ENCODE results near the gene MTFR1L. TPM values are rescaled to one million over a fixed set of nuclear protein-coding genes. Genes with fewer than 3 reads are reported as not detected.

Gene MTFR1L
- total RNA-seq, 8 experiments from 2014 or later: 58.3 to 92.1 (median 66.7) TPM

DNA sequence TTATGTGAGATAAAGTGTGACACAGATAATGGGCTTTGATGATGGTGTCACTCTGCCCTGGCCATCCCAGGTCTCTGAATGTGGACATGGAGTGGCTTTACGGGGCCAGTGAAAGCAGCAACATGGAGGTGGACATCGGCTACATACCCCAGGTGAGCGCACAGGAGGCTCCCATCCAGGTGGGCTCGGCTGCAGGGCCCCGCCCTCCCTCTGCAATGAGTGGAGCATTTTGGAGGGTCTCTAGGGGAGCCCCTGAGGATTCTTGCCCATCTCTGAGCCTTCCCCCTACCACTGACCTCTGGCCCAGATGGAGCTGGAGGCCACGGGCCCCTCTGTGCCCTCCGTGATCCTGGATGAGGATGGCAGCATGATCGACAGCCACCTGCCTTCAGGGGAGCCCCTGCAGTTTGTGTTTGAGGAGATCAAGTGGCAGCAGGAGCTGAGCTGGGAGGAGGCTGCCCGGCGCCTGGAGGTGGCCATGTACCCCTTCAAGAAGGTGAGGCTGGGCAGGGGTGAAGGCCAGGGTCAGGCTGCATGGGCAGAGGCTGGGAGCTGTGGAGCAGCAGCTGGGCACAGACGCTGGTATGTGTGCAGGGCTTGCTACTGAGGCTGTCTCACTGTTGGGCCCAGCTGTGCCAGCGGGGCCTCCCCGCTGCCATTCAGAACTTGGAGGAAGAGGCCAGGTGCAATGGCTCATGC, 8.2 kb upstream of the MTFR1L start:
- WGBS, 10 experiments: 60 to 100% (median 84%) methylated on average over 1 to 11 of the region's 13 CpGs; no CpG with 5 or more reads in 1 of the 10 experiments
- in situ Hi-C loops (cut with MboI; ENCODE audit: low pct_unique_long_range_greater_than_20kb in 2 of 9, low sequenced_read_pairs in 9 of 9, unreplicated experiment in 9 of 9): loop anchor here in 4 of 9 experiments (25.0 kb wide), 2 partner anchors 199 to 574 kb away; partner anchors contain the start of genes MAN1C1 (in 2 of the 4), RSRP1 (in 2 of the 4) and SYF2 (in 2 of the 4)

DNA sequence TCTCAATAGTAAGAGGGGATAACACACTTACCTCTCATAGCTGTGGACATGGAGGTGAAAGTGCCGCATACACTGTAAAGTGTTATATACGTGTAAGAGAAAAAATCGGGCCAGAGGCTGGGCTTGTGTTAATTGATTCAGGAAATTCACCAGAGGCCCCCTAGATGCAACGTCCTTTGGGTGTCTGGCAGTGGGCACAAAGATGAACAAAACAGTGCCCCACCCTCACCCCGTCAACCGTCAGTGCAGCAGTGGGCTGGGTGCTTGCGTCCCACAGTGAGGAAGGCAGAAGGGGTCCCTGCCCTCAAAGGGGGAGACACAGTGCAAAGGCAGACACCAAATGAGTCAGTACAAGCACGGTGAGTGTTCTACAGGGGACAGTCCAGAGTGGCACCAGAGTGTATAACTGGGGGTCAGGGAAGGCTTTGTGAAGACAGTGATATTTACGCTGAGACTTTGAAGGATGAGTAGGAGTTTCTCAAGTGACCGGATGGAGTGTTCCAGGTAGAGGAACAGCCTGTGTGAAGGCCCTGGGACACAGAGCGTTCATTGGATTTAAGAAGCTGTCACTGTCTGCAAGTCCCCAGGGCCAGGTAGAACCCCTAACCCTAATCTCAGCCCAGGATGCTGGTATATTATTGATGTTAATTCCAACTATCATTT, 6.6 kb upstream of the MTFR1L start:
- in situ Hi-C loops (cut with MboI; ENCODE audit: low pct_unique_long_range_greater_than_20kb in 2 of 9, low sequenced_read_pairs in 9 of 9, unreplicated experiment in 9 of 9): loop anchor here in 4 of 9 experiments (25.0 kb wide), 2 partner anchors 201 to 576 kb away; partner anchors contain the start of genes MAN1C1 (in 2 of the 4), RSRP1 (in 2 of the 4) and SYF2 (in 2 of the 4)
- Histone ChIP-seq H3K4me1 (replicated peaks in 1 of 2) (peaks cover 0 to 6% of the 10 kb centered on the region in 2 donors), H3K27ac (no peak overlapping the region), H3K4me3 (no peak overlapping the region)
- no peak for ATAC-seq (replicated peaks in 6 of 8)
- WGBS, 10 experiments: 60 to 88% (median 80%) methylated on average over 1 to 11 of the region's 11 CpGs; no CpG with 5 or more reads in 1 of the 10 experiments

More for the DNA sequence above, 8.2 kb upstream of the MTFR1L start:
- H3K4me1 ChIP-seq (replicated peaks in 1 of 2): peaks cover 0 to 6% of the 10 kb centered on the region in 2 donors
- H3K27ac ChIP-seq: no peak overlapping the region
- ATAC-seq (replicated peaks in 6 of 8): no peak
- H3K4me3 ChIP-seq: no peak overlapping the region

DNA sequence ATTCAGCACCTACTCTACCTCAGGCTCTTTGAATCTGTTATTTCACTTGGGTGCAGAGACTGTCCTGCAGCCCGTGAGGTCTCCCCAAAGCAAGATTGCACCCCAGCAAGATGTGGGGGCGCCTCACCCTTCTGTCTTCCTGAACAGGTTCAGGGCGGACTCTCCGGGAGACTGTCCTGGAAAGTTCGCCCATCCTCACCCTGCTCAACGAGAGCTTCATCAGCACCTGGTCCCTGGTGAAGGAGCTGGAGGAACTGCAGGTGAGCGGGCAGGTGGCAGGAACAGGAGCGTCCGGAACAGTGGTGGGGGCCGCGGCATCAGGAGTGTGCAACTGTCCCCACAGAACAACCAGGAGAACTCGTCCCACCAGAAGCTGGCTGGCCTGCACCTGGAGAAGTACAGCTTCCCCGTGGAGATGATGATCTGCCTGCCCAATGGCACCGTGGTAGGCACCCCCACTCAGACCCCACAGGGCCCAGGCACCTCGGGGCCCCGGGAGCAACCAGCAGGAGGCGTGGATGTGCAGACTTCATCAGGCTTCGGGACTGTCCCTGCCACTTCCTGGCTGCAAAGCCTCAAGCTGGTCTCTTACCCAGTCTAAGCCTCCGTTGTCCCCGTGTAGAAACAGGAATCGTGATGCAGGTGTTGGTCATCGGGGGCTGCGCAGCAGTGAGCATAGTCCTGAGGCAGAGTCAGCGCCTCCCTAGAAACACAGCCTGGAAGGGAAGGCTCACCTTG, 5.9 kb upstream of the MTFR1L start:
- Histone ChIP-seq H3K4me1 (replicated peaks in 1 of 2) (peaks cover 6 to 10% of the 10 kb centered on the region in 2 donors), H3K27ac (no peak overlapping the region), H3K4me3 (no peak overlapping the region)
- in situ Hi-C loops (cut with MboI; ENCODE audit: low pct_unique_long_range_greater_than_20kb in 2 of 9, low sequenced_read_pairs in 9 of 9, unreplicated experiment in 9 of 9): loop anchor here in 4 of 9 experiments (25.0 kb wide), 2 partner anchors 202 to 577 kb away; partner anchors contain the start of genes MAN1C1 (in 2 of the 4), RSRP1 (in 2 of the 4) and SYF2 (in 2 of the 4)
- ATAC-seq (replicated peaks in 6 of 8): no peak
- 80 to 100% (median 89%) methylated on average over 1 to 17 of the region's 24 CpGs; no CpG with 5 or more reads in 4 of the 10 experiments for WGBS, 10 experiments

DNA sequence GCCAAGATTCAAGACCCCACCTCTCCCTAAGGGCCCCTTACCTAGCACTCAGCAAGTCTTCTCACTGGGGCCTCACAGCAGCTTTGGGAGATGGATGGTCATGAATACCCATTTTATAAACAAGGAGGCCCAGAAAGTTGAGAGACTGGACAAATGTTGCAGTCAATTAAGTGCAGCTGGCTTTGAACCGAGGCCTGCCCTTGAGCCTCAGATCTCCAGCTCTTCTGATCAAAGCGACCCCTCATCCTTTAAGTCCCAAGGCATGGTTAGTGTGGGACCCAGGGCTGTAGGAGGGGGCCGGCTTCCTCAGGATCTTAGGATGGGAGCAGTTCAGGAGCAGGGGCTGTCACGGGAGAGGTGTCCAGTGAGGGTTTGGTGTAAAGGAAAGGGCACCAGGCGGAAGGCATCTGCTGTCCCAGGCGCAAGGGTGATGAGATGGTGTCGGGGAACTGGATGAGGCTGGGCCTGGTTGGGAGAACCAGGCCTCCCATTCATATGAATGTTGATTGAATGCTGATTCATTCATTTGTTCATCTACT, 5.1 kb upstream of the MTFR1L start:
- ATAC-seq (replicated peaks in 6 of 8): no peak
- in situ Hi-C loops (cut with MboI; ENCODE audit: low pct_unique_long_range_greater_than_20kb in 2 of 9, low sequenced_read_pairs in 9 of 9, unreplicated experiment in 9 of 9): loop anchor here in 4 of 9 experiments (25.0 kb wide), 2 partner anchors 202 to 577 kb away; partner anchors contain the start of genes MAN1C1 (in 2 of the 4), RSRP1 (in 2 of the 4) and SYF2 (in 2 of the 4)
- peaks cover 8 to 12% of the 10 kb centered on the region in 2 donors for H3K4me1 ChIP-seq (replicated peaks in 1 of 2)
- no peak overlapping the region for H3K4me3 ChIP-seq
- no peak overlapping the region for H3K27ac ChIP-seq
- WGBS, 10 experiments: 50 to 95% (median 93%) methylated on average over 1 to 7 of the region's 7 CpGs; no CpG with 5 or more reads in 5 of the 10 experiments

DNA sequence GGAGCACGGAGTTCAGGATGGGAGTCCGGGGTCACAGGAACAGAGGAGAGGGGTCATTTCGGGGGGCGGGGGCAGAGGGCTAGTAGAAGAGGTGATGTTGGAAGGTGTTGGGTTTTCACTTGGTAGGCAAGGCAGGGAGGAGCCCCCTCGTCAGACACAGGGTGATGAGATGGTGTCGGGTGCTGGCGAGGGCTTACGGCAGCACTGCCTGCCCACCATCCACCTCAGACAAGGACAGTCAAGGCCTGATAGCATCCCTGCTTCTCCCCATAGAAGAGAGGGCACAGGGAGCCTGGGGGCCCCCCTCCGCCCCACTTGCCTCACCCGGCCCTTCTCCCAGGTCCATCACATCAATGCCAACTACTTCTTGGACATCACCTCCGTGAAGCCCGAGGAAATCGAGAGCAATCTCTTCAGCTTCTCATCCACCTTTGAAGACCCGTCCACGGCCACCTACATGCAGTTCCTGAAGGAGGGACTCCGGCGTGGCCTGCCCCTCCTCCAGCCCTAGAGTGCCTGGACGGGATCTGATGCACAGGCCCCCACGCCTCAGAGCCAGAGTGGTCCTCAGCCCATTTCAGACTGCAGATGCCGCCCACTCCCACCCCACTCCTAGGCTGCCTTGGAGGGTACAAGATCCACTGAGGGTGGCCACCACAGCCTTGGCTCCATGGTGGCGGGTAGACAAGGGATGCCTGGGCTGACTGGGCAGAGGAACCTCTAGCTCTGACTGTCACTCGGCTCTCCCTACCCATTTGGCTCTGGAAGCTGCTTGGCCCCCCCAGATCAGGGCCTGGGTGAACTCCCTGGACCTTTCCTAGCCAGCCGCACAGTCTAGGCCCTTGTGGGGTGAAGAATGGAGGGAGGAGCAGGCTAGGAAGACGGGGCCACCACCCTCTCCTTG, 4.3 kb upstream of the MTFR1L start:
- Histone ChIP-seq H3K4me3 (no peak overlapping the region), H3K4me1 (replicated peaks in 1 of 2) (peaks cover 8 to 12% of the 10 kb centered on the region in 2 donors), H3K27ac (no peak overlapping the region)
- no peak for ATAC-seq (replicated peaks in 6 of 8)
- 80 to 100% (median 95%) methylated on average over 1 to 7 of the region's 24 CpGs; no CpG with 5 or more reads in 5 of the 10 experiments for WGBS, 10 experiments
- in situ Hi-C loops (cut with MboI; ENCODE audit: low pct_unique_long_range_greater_than_20kb in 2 of 9, low sequenced_read_pairs in 9 of 9, unreplicated experiment in 9 of 9): loop anchor here in 4 of 9 experiments (25.0 kb wide), 2 partner anchors 203 to 578 kb away; partner anchors contain the start of genes MAN1C1 (in 2 of the 4), RSRP1 (in 2 of the 4) and SYF2 (in 2 of the 4)

DNA sequence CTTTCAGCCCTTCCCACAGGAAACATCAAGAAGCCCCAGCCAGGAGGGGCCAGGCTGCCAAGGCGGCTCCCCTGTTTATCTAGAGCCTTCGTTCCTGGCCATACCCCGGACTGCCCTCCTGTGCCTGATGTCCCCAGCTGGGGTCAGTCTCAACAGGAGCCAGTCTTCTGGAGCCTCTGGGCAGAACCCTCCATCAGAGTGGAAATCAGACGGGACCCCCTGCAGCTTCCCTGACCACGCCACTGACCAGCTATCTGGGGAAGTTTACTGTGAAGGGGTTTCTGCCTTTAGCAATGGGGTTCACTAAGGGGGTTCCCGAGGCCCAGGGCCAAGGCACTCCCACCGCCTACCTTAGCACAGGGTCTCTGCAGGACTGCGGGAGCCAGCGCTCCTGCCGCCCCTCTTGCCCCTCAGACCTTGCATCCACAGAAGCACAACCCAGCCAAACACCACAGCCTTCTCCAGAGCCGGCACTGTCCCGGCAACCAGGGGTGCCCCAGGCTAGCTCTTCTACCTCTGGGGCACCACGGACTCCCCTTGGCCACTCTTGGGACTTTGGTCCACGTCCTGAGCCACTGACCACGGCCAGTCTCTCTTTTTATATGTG, 3.5 kb upstream of the MTFR1L start:
- peaks cover 8 to 10% of the 10 kb centered on the region in 2 donors for H3K4me1 ChIP-seq (replicated peaks in 1 of 2)
- no peak overlapping the region for H3K27ac ChIP-seq
- ATAC-seq (replicated peaks in 6 of 8): no peak
- in situ Hi-C loops (cut with MboI; ENCODE audit: low pct_unique_long_range_greater_than_20kb in 2 of 9, low sequenced_read_pairs in 9 of 9, unreplicated experiment in 9 of 9): loop anchor here in 4 of 9 experiments (25.0 kb wide), 2 partner anchors 204 to 579 kb away; partner anchors contain the start of genes MAN1C1 (in 2 of the 4), RSRP1 (in 2 of the 4) and SYF2 (in 2 of the 4)
- WGBS, 10 experiments: 40 to 97% (median 85%) methylated on average over 1 to 14 of the region's 15 CpGs; no CpG with 5 or more reads in 3 of the 10 experiments
- no peak overlapping the region for H3K4me3 ChIP-seq

DNA sequence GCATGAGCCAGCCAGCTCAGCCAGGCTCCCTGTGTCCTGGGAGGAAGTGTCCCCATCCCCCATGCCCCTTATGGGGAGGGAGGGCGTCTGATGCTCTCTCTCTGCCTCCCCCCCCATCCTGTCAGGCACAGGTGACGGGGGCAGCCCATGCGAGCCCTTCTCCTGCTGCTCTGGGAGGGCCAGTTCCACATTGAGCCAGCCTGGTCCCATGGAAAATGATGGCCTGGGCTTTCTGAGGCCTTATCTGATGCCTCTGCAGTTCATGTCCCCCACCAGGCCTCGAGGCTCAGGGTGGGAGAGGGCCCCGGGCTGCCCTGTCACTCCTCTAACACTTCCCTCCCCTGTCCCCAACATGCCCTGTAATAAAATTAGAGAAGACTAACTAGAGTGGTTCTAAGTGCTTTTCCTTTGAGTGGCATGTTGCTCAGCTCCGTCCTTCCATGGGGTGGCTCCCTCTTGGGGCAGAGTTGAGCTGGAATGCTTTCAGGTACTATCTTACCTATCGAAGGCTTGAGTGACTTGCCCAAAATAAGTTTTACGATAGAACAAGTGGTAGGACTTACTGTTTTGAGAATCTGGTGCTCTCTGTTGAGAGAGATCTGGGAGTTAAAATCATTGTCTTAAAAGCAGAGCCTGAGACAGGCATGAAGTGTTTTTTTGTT, 1.8 kb upstream of the MTFR1L start:
- Histone ChIP-seq H3K27ac (no peak overlapping the region), H3K4me3 (no peak overlapping the region), H3K4me1 (replicated peaks in 1 of 2) (peaks cover 14 to 16% of the 10 kb centered on the region in 2 donors)
- ATAC-seq (replicated peaks in 6 of 8): no peak
- in situ Hi-C loops (cut with MboI; ENCODE audit: low pct_unique_long_range_greater_than_20kb in 2 of 9, low sequenced_read_pairs in 9 of 9, unreplicated experiment in 9 of 9): loop anchor here in 4 of 9 experiments (25.0 kb wide), 2 partner anchors 206 to 581 kb away; partner anchors contain the start of genes MAN1C1 (in 2 of the 4), RSRP1 (in 2 of the 4) and SYF2 (in 2 of the 4)
- 52 to 80% (median 61%) methylated on average over 1 to 7 of the region's 8 CpGs; no CpG with 5 or more reads in 4 of the 10 experiments for WGBS, 10 experiments

DNA sequence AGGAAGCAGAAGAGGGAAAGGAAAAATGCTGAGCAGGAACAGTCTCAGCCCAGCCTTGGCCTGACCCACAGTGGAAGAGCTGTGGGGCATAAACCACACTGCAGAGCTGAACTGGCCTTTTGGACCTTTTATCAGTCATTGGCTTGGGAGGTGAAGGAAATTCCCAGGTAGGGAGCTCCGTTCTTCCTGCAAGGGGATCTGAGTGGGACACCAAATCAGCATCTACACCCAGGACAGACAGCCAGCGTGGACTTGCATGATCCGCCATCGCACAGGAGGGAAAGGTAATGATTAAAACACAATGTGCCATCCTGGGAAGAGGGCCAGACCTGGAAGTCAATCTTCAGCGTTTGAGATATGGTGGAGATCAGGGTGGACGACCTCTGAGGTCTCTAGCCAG, 1.2 kb upstream of the MTFR1L start:
- Histone ChIP-seq H3K4me1 (replicated peaks in 1 of 2) (peaks cover 14 to 16% of the 10 kb centered on the region in 2 donors), H3K27ac (peak overlapping the region in 1 of 2 donors; percentile 90), H3K4me3 (peak overlapping the region; percentile 62 to 99 (median 64))
- no peak for ATAC-seq (replicated peaks in 6 of 8)
- in situ Hi-C loops (cut with MboI; ENCODE audit: low pct_unique_long_range_greater_than_20kb in 2 of 9, low sequenced_read_pairs in 9 of 9, unreplicated experiment in 9 of 9): loop anchor here in 4 of 9 experiments (25.0 kb wide), 2 partner anchors 206 to 581 kb away; partner anchors contain the start of genes MAN1C1 (in 2 of the 4), RSRP1 (in 2 of the 4) and SYF2 (in 2 of the 4)
- 0 to 88% (median 80%) methylated on average over 1 to 6 of the region's 6 CpGs; no CpG with 5 or more reads in 2 of the 10 experiments for WGBS, 10 experiments

DNA sequence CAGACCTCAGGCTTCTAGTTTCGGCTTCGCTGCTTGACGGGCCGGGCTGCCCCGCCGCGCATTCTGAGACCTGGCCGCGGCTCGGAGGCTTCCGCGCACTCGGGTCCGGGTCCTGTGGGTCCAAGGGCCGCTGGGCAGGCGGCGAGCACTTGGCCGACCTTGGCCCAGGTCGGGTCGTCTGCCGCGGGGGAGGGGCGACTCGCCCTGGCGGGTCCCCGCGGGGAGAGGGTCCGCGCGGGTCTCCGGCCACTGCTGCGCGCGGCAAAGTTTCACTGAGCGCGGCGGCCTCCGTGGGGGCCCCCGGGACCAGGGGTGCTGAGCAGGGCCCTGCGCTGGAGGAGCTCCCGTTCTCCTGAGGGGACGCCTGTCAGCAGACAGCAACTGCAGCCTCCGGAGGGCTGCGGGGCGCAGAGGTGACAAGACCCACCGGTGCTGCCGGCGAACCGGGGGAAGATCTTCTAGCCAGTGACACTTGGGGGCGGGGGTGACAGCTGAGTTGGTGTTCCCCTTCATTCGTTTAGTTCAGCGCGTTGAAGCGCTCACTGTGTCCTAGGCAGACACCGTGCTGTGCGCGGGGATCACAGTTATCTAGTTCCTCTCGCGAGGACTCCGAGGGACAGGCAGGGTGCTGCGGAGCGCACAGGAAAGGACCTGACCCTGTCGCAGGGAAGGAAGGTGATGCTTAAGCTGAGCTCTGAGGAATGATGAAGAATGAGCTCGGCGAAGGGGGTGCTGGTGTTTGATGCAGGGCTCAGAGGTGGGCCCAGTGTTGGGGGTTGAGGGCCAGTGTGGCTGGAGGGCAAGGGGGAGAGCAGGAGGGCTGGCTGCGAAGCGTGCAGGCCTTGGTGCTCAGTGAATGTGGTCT, 725 bp downstream of the MTFR1L start:
- Histone ChIP-seq H3K4me1 (replicated peaks in 1 of 2) (peaks cover 14 to 16% of the 10 kb centered on the region in 2 donors), H3K27ac (peak overlapping the region; percentile 85 to 90), H3K4me3 (peak overlapping the region; percentile 62 to 99 (median 64))
- in situ Hi-C loops (cut with MboI; ENCODE audit: low pct_unique_long_range_greater_than_20kb in 2 of 9, low sequenced_read_pairs in 9 of 9, unreplicated experiment in 9 of 9): loop anchor here in 4 of 9 experiments (25.0 kb wide), 2 partner anchors 208 to 583 kb away; partner anchors contain the start of genes MAN1C1 (in 2 of the 4), RSRP1 (in 2 of the 4) and SYF2 (in 2 of the 4)
- 0 to 20% (median 1%) methylated on average over 1 to 38 of the region's 67 CpGs; no CpG with 5 or more reads in 3 of the 10 experiments for WGBS, 10 experiments
- ATAC-seq (replicated peaks in 6 of 8): peak; percentile 51 to 64 (median 58)
